ENCODE results near the gene CRISP1.
"Not testable (repeated sequence)": the region's sequence is repeated elsewhere in the genome, so short reads cannot be mapped to it uniquely, and the experiment has no call there.

The CRISP1 gene

GRCh38 chr6:49839162-49839561 is 27.2 kb downstream of the CRISP1 start:
- no peak for DNase-seq

DNA sequence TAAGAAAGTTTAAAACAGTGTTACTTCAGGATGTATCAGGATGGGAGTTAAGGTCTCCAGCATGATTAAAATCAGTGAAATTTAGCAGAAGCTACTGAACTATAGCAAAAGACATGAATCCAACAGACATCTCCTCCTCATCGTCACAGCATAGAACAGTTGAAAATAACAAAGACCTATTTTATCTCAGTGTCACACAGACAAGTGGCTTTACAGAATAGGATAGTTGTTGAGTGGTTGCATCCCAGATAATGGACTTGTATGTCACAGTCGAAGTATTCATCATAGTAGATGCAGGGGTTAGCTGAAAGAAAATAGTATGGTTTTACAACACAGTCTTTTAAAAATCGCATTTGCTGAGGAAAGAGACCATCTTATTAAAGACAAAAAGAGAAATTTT is 31.2 kb downstream of the CRISP1 start:
- DNase-seq: no peak

- DNase-seq: no peak
These were observed 32.9 kb downstream of the CRISP1 start for GRCh38 chr6:49833386-49833785.

GRCh38 chr6:49826743-49827406 is 39.5 kb downstream of the CRISP1 start:
- DNase-seq: no peak

DNA sequence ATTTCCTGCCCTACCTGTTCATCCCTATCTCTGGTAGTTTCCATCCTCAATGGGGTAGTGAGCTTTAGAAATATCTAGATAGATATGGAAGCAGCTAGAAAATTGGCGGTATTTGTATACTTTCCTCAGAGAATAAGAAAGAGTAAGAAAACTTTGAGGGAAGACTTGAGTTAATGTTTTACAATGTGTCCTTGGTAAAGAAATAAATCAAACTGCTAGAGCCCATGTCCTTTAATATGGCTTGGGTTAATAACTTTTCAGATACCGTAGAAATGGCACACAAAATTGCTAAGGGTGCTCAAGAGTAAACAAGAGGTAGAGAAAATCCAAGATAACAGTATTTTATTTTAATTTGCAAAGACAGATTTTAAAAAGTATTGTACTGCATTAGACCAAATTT is 51.2 kb downstream of the CRISP1 start:
- DNase-seq: no peak

GRCh38 chr6:49813248-49813647 is 53.1 kb downstream of the CRISP1 start:
- no peak for DNase-seq

GRCh38 chr6:49806145-49806544 is 60.2 kb downstream of the CRISP1 start:
- no peak for DNase-seq

GRCh38 chr6:49805246-49805645 is 61.1 kb downstream of the CRISP1 start:
- DNase-seq: no peak

DNA sequence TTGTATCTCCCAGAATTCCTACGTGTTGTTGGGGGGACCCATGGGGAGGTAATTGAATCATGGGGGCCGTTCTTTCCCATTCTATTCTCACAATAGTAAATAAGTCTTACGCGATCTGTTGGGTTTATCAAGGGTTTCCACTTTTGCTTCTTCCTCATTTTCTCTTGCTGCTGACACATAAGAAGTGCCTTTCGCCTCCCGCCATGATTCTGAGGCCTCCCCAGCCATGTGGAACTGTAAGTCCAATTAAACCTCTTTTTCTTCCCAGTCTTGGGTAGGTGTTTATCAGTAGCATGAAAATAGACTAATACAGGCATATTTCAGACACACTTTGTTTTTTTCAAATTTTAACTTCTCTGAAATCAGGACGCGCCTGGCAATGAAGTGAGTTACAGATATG is 64.8 kb downstream of the CRISP1 start:
- DNase-seq: no peak

GRCh38 chr6:49799090-49799489 is 67.2 kb downstream of the CRISP1 start:
- DNase-seq: no peak

- DNase-seq: not testable (repeated sequence)
These were observed 69.4 kb downstream of the CRISP1 start for GRCh38 chr6:49796842-49797455.

DNA sequence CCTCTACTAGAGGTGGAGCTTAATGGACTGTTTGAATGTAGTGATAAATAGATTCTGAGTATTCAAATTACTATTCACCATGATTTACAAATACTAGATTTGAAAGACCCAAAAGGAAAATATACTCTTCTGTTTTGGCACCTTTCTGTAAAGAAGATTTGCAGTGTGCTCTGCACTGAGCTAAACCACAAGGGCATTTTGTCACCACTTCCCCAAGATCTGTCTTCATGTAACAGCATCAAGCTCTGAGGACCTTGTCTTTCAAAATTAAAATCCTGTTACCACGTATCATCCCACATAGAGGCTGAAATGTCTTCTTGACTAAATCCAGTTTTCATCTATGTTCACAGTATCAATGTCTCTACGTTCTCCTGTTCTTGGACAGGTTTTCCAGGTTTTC is 76.0 kb downstream of the CRISP1 start:
- no peak for DNase-seq

- no peak for DNase-seq
These were observed 79.2 kb downstream of the CRISP1 start, which contains the start of gene PGK2 for GRCh38 chr6:49787176-49787575. PGK2 (minus strand) TSS chr6:49787285; CDS start chr6:49787187, 98 bp downstream.

- DNase-seq: no peak
These were observed 82.1 kb downstream of the CRISP1 start for GRCh38 chr6:49784272-49784671.

All from activated gamma-delta T cell treated with Interleukin-2 at 50 U/mL for 16 hours (primary cell).